Smooth muscle cell (in vitro differentiated cells): ENCODE data around the gene IRAK4. TPM values are rescaled to one million over a fixed set of nuclear protein-coding genes. Genes with fewer than 3 reads are reported as not detected.
A peak's percentile ranks its signal among the peaks of the same experiment; 100 is the strongest.

ENCODE experiments used
- DNase-seq: peaks from one replicate; lab custom pipeline; 2025; ENCODE audit not compliant: unreplicated experiment; lab: John Stamatoyannopoulos, UW
- H2AFZ ChIP-seq: fragments of 200-600 bp; sonication (generic); 2 replicates; pipeline ENCODE4 v1.6.0; 2016; ENCODE audit warnings: antibody characterized with exemption, low read depth, mild to moderate bottlenecking
- H3F3A ChIP-seq: fragments of 200-600 bp; sonication (generic); 2 replicates; pipeline ENCODE4 v1.6.0; 2017; ENCODE audit warnings: antibody characterized with exemption, low read depth
- H3K27ac ChIP-seq: fragments of 200-600 bp; sonication (generic); 2 replicates; pipeline ENCODE4 v1.5.1; 2016; ENCODE audit warnings: low read depth, mild to moderate bottlenecking
- H3K27me3 ChIP-seq: fragments of 200-600 bp; sonication (generic); 2 replicates; pipeline ENCODE4 v1.6.1; 2016; ENCODE audit warnings: low read depth, mild to moderate bottlenecking
- H3K36me3 ChIP-seq: fragments of 200-600 bp; sonication (generic); 2 replicates; pipeline ENCODE4 v1.5.1; 2016; ENCODE audit warnings: low read depth
- H3K4me1 ChIP-seq: fragments of 200-600 bp; sonication (generic); 2 replicates; pipeline ENCODE4 v1.5.1; 2016; ENCODE audit warnings: low read depth
- H3K4me2 ChIP-seq: fragments of 200-600 bp; sonication (generic); 2 replicates; pipeline ENCODE4 v1.6.0; 2016; ENCODE audit warnings: mild to moderate bottlenecking
- H3K4me3 ChIP-seq: fragments of 200-600 bp; sonication (generic); 2 replicates; pipeline ENCODE4 v1.5.1; 2016; ENCODE audit warnings: mild to moderate bottlenecking
- H3K79me2 ChIP-seq: fragments of 200-600 bp; sonication (generic); 2 replicates; pipeline ENCODE4 v1.6.0; 2016; ENCODE audit warnings: low read depth, mild to moderate bottlenecking
- H3K9ac ChIP-seq: fragments of 200-600 bp; sonication (generic); 2 replicates; pipeline ENCODE4 v1.6.0; 2016; ENCODE audit warnings: low read depth
- H3K9me3 ChIP-seq: fragments of 200-600 bp; sonication (generic); replicated peaks from 2 replicates; pipeline ENCODE4 v1.5.1; 2016; ENCODE audit warnings: low read depth
- H4K20me1 ChIP-seq: fragments of 200-600 bp; sonication (generic); 2 replicates; pipeline ENCODE4 v1.6.0; 2016; ENCODE audit warnings: low read depth
- CTCF ChIP-seq: fragments of 200-600 bp; sonication (generic); IDR thresholded peaks from 2 replicates; pipeline ENCODE4 v1.5.1; 2017; ENCODE audit warnings: borderline replicate concordance, mild to moderate bottlenecking, antibody characterized with exemption; ENCODE audit not compliant: insufficient read depth, poor library complexity, severe bottlenecking
- WGBS: methylation state at CpG from one replicate; pipeline ENCODE4 v1.1.7; 2016; ENCODE audit warnings: low lambda C conversion rate; 5-methylcytosine and 5-hydroxymethylcytosine counted together
- polyA plus RNA-seq: library from polyadenylated mRNA; unstranded; fragments of >200 nt; fragmentation: Nextera tagmentation; extraction: Ambion mirVana; gene quantifications from 2 replicates; pipeline ENCODE4 v1.2.1, GENCODE V29; 2016
- total RNA-seq: library from RNA; depleted of rRNA; stranded (reverse); fragments of >200 nt; gene quantifications from 2 replicates; pipeline ENCODE4 v1.2.3, GENCODE V29; 2014

IRAK4 gene
- total and polyA plus RNA-seq, 2 experiments from 2014 or later: 7.0 to 42.8 TPM

- Histone ChIP-seq H3K9ac (no peak overlapping the region), H3K4me2 (peak overlapping the region; percentile 1), H3K36me3 (peaks cover 12% of the 10 kb centered on the region), H3F3A (no peaks in the 10 kb centered on the region), H3K27me3 (no peaks in the 10 kb centered on the region), H3K4me3 (no peak overlapping the region), H3K79me2 (peaks cover 30% of the 10 kb centered on the region), H3K9me3 (no peaks in the 10 kb centered on the region), H2AFZ (no peak overlapping the region), H3K27ac (no peak overlapping the region), H3K4me1 (peaks cover 10% of the 10 kb centered on the region), H4K20me1 (no peaks in the 10 kb centered on the region)
- WGBS: 96% methylated on average over 3 of the region's 3 CpGs
- TF ChIP-seq CTCF: no peak
- no peak for DNase-seq
These were observed 4.7 kb upstream of the IRAK4 start for GRCh38 chr12:43754015-43754414.

GRCh38 chr12:43758247-43758727 is 464 bp upstream of the IRAK4 start:
- DNase-seq: no peak
- Histone ChIP-seq H3K27me3 (no peaks in the 10 kb centered on the region), H3K4me2 (peak overlapping the region; percentile 96), H3F3A (no peaks in the 10 kb centered on the region), H3K9ac (peak overlapping the region; percentile 52), H3K27ac (peak overlapping the region; percentile 81), H4K20me1 (no peaks in the 10 kb centered on the region), H3K79me2 (peaks cover 44% of the 10 kb centered on the region), H3K9me3 (no peaks in the 10 kb centered on the region), H2AFZ (peak overlapping the region; percentile 58), H3K4me1 (peaks cover 29% of the 10 kb centered on the region), H3K36me3 (peaks cover 8% of the 10 kb centered on the region), H3K4me3 (peak overlapping the region; percentile 83)
- WGBS: 9% methylated on average over 18 of the region's 18 CpGs
- TF ChIP-seq CTCF: no peak

DNA sequence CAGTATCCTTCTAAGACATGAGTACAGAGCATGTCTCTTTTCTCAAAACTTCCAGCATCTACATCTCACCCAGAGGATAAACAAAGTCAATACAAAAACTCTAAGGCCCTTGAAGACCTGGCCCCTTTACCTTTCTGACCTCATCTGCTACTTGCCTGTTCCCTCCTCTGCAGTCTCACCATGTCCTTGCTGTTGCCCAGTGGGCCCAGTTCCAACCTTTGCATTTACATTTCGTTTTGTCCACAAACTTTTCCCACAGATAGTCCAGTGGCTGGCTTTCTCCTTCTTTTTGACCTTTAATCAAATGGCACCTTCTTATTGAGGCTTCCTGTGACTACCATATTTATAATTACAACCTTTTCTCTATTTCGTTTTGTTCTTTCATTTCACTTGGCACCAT is 1.6 kb downstream of the IRAK4 start:
- no peaks in the 10 kb centered on the region for H3K36me3 ChIP-seq
- H4K20me1 ChIP-seq: no peaks in the 10 kb centered on the region
- H3K9ac ChIP-seq: no peak overlapping the region
- no peak for TF ChIP-seq CTCF
- WGBS: 95% methylated on average over 2 of the region's 2 CpGs
- H3K4me1 ChIP-seq: peaks cover 29% of the 10 kb centered on the region
- peaks cover 41% of the 10 kb centered on the region for H3K79me2 ChIP-seq
- no peaks in the 10 kb centered on the region for H3F3A ChIP-seq
- no peaks in the 10 kb centered on the region for H3K27me3 ChIP-seq
- DNase-seq: no peak
- peak overlapping the region; percentile 96 for H3K4me2 ChIP-seq
- H3K27ac ChIP-seq: no peak overlapping the region
- H2AFZ ChIP-seq: no peak overlapping the region
- peak overlapping the region; percentile 25 for H3K4me3 ChIP-seq
- H3K9me3 ChIP-seq: no peaks in the 10 kb centered on the region

- peaks cover 35% of the 10 kb centered on the region for H3K79me2 ChIP-seq
- H3K9ac ChIP-seq: no peak overlapping the region
- H3K4me2 ChIP-seq: peak overlapping the region; percentile 96
- no peak overlapping the region for H3K27ac ChIP-seq
- DNase-seq: no peak
- H3K27me3 ChIP-seq: no peaks in the 10 kb centered on the region
- peaks cover 34% of the 10 kb centered on the region for H3K4me1 ChIP-seq
- no peak overlapping the region for H2AFZ ChIP-seq
- no peaks in the 10 kb centered on the region for H3K36me3 ChIP-seq
- H3K9me3 ChIP-seq: no peaks in the 10 kb centered on the region
- H3K4me3 ChIP-seq: no peak overlapping the region
- H4K20me1 ChIP-seq: no peaks in the 10 kb centered on the region
- no peak for TF ChIP-seq CTCF
- H3F3A ChIP-seq: no peaks in the 10 kb centered on the region
These were observed 2.7 kb downstream of the IRAK4 start for GRCh38 chr12:43761500-43761899.
